Fibroblast of pulmonary artery (primary cell): Measurements from ENCODE around the gene NRGN.

ENCODE experiments used
- DNase-seq: peaks from one replicate; pipeline ENCODE4 v3.0.0-alpha.2; 2010; ENCODE audit warnings: low read depth
- H3K4me3 ChIP-seq: replicated peaks from 2 replicates; pipeline ENCODE4 v1.5.1; 2011; ENCODE audit warnings: low read depth, mild to moderate bottlenecking, control low read depth, low read length, moderate library complexity
- CTCF ChIP-seq: IDR thresholded peaks from 2 replicates; pipeline ENCODE4 v1.5.1; 2011; ENCODE audit warnings: mild to moderate bottlenecking, control low read depth, low read length, inconsistent platforms; ENCODE audit errors: missing control alignments

Gene NRGN

DNA sequence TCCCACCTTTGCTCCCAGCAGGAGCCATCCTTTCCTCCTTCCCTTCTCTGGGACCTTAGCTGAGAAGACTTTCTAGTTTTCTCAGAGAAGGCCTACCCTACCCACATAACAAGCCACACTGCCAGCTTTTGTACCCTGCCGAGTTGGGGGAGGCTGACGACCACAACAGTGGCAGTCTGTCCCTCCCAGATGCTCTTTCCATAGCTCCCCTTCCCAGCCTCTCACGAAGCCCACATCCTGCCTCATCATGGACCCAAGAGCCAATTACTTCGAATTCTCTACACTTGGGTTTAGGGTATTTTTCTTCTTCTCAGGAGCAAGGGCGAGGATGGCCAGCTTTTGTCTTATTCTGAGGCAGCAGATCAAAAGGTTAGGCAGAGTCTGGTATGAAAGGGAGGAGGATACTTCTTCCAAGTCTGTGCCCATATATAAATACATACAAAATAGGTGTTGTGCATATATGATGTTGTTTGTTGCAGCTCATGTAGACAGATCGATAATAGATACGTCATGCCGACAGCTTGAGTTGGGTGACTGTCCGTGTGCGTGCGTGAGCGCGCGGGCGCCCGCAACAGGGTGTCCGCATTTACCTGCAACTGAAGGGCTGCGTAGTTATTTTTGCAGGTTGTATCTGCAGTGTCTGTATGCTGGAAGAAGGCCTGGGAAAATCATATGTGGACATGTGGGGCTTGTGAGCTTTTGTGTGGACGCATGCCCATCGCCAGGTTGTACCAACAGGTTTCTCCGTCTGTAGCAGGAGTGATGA, 846 bp upstream of the NRGN start:
- DNase-seq: no peak
- no peak overlapping the region for H3K4me3 ChIP-seq
- TF ChIP-seq CTCF: no peak

DNA sequence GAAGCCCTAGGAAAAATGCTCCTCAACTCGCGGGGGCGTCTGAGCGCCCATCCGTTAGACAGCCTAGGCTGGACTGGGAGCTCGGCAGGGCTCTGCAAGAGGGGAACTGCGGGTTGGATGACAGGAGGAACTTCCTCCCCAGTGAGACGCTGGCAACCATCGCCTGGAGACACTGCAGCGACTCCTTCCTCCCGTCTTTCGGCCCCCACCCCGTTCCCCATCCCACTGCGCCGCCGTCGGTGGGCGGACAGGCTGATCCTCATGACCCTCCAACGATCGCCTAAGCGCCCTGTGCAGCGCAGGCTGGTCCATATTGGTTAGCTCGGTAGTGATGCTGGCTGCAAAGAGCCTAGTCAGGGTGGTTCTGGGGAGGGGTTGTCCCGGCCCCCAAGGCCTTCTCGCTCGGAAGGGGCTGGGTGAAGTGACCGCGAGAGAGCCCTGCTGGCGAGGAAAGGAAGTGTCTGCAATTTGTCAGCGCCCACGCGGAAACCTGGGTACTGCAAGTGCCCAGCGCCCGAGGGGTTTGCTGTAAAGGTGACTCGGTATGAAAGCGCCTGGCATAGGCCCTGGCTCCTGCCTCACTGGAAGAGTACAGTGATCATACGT, 638 bp downstream of the NRGN start:
- DNase-seq: peak; percentile 39
- peak; percentile 49 for TF ChIP-seq CTCF
- H3K4me3 ChIP-seq: peak overlapping the region; percentile 65

DNA sequence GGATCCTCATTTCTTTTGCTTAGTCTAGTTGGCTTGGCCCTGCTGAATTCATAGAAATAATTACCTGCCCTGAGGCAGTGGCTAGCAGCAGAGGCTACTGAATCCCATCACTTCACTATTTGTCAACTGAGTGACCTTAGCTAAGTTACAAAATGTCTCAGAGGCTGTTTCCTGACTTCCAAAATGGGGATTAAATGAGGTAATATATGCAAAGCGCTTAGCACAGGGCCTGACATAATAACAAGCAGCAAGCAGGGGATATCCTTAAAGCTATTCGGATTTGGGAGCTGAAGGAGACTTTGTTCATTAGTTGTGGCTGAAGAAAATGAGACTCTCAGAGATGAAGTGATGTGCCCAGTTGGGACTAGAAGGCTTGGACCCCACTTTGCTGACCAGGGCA, 2.8 kb downstream of the NRGN start:
- no peak overlapping the region for H3K4me3 ChIP-seq
- TF ChIP-seq CTCF: no peak
- no peak for DNase-seq

GRCh38 chr11:124743050-124743449, 3.3 kb downstream of the NRGN start:
- no peak overlapping the region for H3K4me3 ChIP-seq
- no peak for DNase-seq
- no peak for TF ChIP-seq CTCF

GRCh38 chr11:124745270-124745834, 5.6 kb downstream of the NRGN start:
- no peak for TF ChIP-seq CTCF
- H3K4me3 ChIP-seq: no peak overlapping the region
- no peak for DNase-seq

- no peak for TF ChIP-seq CTCF
- no peak for DNase-seq
- peak overlapping the region; percentile 51 for H3K4me3 ChIP-seq
Measured at GRCh38 chr11:124745835-124746620, 6.3 kb downstream of the NRGN start.
